Measurements from ENCODE around the gene RPL28.

DNA sequence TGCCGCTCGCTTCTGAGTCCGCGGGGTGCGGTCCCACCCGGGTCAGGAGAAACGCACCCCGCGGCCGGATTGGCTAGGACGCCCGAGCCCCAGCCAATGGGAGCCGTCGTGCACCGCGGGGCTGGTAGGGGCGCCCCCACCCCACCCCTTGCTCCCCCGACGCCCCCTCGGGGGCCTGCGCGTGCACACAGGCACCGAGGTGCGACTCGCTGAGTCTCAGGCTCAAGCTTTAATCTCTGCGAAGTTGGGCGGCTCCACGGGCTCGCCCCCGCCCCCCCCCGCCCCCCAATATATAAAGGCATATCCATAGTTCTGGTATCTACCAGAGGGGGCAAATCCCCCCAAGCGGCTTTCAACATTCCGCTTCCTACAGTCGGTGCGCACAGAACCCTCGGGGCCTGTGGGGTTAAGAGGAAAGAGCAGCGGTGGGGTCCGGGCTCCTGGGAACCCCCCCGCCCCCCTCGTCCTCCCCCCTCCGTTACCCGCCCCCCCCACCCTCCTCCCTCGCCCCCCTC lies 31.0 kb upstream of the RPL28 start, which contains the start of gene COX6B2:
- TF ChIP-seq, protein P1, sequence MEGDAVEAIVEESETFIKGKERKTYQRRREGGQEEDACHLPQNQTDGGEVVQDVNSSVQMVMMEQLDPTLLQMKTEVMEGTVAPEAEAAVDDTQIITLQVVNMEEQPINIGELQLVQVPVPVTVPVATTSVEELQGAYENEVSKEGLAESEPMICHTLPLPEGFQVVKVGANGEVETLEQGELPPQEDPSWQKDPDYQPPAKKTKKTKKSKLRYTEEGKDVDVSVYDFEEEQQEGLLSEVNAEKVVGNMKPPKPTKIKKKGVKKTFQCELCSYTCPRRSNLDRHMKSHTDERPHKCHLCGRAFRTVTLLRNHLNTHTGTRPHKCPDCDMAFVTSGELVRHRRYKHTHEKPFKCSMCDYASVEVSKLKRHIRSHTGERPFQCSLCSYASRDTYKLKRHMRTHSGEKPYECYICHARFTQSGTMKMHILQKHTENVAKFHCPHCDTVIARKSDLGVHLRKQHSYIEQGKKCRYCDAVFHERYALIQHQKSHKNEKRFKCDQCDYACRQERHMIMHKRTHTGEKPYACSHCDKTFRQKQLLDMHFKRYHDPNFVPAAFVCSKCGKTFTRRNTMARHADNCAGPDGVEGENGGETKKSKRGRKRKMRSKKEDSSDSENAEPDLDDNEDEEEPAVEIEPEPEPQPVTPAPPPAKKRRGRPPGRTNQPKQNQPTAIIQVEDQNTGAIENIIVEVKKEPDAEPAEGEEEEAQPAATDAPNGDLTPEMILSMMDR (conservative IDR thresholded peaks at IDR 0.05; ENCODE audit: low read depth, low read length) = no peak
- no peak for TF ChIP-seq EZH2 (IDR thresholded peaks at IDR 0.05; ENCODE audit: low read length, unreplicated experiment)
